Pons (tissue), 1 donor: ENCODE results near the gene ZBTB46.

Experiments used
- DNase-seq: peaks from one replicate; pipeline ENCODE4 v3.0.0-alpha.2; 2016; ENCODE audit warnings: low spot score

The ZBTB46 gene

DNA sequence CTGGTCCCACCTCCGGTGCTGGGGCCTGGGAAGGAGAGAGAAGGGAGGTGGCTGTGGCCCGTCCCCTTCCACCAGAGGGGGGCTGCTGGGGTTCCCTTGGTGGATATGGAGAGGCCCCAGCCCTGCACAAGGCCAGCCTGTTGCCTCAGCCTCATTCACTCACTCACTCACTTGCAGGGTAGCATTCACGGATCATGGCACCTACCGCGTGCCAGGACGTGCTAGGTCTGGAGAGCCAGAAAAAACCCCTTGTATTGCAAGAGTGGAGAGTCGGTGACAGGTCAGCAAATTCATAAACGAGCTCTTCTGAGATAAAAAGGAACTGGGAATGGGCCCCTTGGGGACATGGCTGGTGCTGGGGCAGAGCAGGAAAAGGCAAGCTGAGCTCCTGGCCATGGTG, 6.4 kb upstream of the ZBTB46 start:
- no peak for DNase-seq

DNA sequence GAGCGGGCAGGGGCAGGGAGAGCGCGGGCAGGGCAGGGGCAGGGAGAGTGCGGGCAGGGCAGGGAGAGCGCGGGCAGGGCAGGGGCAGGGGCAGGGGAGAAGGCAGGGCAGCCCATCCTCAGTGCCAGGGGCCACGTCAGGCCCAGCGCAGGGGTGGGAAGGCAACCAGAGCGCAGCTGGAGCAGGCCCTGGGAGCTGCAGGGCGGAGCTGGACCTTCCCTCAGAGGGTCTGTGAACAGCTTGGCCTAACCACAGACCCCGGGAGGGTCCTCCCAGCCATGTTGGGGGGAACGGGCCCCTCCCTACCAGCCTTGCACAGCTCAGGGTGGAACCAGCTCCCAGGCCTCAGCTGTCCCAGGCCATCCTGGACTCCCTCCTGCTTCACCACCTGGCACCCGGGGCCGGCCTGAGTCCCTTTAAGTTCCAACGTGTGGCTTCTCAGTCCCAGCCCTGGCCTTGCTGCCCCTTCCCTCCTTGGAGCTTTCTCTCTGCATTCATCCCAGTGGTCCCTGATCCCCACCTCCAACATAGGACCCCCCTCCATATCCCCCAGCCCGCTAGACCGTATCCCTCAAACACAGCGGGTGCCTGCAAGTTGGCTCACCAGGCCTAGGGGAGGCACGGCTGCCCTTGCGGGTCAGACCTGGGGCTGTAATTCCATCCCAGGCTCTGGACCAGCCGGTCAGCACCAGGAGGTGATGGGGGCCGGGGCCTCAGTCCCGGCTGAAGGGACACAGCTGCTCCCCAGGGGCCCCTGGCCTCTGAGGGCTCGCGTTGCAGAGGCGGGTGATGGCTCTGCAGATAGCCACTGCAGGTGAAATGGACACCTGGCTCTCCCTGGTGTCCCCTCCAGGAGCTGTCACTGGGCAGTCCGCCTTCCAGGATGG, 5.6 kb upstream of the ZBTB46 start:
- no peak for DNase-seq

DNA sequence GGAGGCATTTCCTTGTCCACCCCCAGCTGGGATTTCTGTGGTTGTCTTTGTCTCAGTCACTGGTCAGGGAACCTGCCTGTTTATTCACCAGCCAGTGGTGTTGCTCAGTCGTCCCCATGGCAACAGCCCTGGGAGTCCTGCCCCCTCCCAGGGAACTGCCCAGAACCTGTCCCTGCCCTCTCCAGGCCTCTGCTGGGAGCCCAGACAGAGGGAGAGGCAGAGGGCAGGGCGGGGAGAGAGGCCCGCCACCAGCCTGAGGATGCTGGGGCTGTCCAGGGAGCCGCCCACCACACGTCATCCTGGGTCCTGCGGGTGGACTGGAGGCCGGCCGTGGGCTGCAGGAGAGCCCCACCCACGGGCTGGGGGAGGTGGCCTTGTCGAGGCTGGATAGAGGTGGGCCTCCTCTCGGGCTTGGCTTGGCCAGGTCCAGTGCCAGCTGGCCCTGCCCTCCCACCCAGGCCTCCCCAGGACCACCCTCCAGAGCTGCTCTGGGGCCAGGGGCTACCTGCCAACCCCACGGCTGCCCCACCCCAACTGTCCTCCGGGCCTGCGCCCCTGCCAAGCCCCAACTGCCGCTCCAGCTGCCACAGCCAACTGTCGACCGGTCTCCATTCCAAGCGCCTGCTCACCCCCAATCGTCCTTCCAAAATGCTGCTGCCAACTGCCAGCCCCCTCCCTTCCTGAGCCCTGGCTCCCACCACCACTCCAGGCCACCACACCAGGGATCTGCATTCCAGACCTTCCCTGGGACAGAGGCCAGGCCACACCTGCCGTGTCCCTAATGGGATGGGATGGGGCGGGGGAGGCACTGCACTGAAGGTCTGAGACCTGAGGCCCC, 4.2 kb upstream of the ZBTB46 start:
- peak; percentile 57 for DNase-seq

DNA sequence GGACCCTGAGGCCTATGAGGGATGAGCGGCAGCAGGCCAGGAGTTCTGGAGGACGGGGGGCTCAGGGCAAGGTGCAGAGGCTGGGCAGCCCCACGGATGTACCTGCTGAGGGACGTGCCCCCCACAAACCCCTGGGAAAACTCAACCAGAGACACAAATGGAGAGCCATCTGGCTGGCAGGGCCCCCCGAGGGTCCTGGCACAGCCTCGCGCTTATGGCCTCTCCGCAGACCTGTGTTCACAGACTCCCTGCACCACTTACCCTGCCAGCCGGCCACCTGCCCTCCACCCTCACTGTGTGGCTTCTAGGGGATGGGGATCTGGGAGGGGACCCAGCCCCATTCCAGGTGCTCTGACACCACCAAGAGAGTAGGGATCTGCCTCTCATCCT, 3.4 kb upstream of the ZBTB46 start:
- DNase-seq: no peak

DNA sequence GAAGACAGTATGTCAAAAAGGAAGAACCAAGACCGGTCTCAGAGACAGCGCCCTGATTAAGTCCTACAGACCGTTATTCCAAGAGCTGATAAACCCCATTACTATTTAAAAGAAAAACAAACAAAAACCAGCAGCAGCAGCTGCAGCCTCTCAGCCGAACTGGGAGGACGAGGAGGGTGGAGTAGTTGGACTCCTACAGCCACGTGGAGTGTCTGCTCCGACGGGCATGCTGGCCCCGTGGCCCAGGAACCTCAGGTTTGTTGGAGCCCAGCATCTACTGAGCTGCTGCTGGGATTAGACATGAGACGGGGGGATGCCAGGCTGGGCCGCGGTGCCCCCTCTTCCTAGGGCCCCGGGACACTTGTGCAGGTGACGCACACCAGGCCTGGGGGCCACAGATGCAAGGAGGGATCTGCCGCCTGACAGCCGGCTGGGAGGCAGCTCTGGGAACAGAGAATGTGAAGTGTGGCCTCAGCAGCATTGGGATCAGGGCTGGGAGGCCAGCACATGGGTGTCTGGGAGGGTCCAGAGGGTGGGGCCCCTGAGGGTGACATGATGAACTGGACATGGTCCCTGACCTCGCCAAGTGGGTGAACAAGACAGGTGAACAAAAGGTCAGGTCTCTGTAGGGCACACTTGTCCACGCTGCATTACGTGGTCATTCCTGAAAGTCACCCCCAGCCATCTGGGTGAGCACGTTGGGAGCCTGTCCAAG, 2.9 kb upstream of the ZBTB46 start:
- DNase-seq: no peak

DNA sequence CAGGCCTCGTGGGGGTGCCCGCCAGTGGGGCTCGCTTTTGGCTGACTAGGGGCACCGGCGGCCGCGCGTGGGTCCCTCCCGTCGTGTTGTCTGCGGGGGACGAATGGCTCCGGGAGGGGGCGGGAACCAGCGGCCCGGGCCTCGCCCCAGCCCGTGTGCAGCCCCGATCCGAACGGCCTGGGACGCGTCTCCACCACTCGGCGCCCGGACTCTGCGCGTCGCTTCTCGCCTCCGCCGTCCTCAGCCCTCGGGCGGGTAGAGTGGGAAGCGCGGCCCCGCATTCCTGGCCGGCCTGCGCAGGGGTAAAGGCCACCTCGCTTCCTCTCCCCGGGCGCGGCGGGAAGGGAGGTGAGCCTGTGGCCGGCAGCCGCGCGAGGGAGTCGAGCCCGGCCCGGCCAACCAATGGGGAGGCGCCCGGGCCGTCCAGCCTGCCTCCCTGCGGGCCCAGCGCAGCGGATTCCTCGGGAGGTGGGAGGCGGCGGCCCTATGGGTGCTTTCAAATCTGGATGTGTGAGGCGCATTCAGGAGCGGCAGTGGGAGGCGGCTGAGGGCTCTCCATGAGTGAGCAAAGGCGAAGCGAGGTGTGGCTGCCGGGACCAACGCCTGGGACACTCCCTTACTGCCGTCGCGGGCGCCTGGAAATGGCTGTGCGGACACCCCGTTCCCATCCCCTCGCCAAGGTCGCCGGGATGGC, 1.1 kb upstream of the ZBTB46 start:
- no peak for DNase-seq

DNA sequence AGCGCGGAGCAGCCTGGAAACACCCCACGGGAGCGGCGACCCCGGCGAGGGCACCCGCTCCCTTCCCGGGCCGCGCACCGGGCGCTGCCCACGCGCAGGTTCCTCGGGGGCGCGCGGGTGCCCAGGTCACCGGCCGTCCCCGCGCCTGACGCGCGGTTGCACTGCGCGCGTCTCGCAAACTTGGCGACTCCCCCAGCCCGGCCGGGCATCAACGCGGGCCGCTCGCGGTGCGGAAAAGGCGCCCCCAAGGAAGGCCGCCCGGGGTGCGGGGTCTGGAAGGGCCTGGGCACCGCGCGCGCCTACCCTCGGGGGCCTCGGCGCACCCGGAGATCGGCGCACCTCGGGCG, 555 bp upstream of the ZBTB46 start:
- DNase-seq: no peak

DNA sequence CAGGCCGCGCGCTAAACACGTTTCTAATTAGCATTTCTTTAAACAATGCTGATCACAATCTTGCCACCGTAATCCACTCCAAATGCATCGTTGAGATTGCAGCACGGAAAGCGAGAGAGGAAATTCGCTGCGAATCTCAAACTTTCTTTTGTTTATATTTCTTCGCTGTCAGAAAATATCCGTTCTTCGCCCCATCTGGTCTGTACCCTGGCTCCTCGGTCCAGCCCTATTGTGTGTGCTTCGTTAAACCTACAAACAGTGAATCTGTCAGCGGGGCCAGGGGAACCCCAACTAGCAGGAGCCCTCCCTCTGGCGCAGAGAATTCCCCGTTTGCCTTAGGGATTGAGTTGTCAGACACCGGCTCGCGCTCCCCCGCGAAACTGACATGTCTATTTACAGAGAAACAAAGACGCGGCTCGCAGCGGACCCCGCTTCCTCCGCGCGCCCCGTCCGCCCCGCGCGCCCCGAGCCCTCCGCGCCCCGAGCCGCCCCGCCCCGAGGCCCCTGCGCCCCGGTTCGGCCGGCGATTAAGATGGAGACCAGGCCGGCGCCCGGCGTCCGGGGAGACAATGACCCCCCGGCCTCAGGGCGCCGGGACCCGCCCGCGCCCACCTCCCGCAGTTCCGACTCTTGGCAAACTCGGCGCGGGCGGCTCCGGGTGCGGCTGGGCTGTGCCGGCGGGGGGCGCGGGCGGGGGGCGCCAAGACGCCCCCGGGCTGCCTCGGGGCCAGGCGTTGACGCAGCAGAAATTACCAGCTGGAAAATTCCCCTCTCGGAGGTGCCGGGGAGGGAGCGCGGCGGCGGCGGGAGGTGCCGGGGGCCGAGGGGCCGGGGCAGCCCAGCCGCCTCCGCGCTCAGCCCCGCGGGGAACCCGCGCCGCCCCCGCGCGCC, 874 bp downstream of the ZBTB46 start:
- no peak for DNase-seq

DNA sequence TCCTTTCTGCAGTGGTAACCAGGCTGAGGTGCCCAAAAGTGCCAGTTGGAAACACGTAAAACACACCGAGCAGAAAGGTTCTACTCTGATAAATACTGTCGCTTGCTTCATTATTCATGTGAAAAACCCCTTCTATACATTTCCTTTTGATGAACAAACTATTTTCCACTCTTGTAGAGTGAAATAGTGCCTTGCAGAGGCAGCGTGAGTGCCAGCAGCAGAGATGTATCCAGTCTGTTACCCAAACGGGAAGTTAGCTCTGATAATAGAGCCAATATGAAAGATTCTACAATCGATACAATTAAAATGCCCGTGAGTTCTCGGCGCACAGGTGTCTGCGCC, 1.5 kb downstream of the ZBTB46 start:
- DNase-seq: no peak

DNA sequence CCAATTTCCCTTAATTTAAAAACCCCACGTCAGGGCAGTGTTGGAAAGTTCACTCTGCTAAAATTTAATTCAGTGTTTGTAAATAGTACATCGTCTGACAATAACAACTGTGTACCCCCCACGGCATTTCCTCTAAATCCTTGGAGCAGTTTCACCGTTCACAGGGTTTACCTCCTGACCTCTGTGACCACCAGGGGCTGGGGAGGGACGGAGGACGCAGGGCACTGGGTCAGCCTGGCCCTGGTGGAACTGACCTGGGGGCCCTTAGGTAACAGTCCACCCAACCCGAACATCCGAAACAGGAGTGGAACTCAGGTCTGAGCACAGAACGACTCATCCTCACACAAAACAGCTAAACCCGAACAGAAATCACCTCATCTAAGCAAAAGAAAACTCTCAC, 2.1 kb downstream of the ZBTB46 start:
- DNase-seq: no peak

DNA sequence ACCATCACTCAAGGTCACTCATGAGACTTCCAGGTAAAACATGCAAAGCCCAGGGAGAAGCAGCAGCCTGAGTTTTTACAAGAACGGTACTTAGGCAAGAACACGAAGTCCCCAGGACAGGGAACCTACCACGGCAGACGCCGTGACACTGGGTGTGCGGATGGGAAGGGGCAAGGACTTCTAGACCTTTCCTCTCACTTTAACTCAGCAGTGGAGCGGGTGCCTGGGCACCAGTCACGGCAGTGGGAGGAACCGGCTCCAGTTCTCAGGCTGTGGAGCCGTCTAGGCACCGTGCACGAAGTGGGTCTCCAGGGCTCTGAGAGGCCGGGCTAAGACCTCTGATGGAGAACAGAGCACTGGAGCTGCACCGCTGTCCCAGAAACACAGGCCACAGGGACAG, 2.5 kb downstream of the ZBTB46 start:
- no peak for DNase-seq

DNA sequence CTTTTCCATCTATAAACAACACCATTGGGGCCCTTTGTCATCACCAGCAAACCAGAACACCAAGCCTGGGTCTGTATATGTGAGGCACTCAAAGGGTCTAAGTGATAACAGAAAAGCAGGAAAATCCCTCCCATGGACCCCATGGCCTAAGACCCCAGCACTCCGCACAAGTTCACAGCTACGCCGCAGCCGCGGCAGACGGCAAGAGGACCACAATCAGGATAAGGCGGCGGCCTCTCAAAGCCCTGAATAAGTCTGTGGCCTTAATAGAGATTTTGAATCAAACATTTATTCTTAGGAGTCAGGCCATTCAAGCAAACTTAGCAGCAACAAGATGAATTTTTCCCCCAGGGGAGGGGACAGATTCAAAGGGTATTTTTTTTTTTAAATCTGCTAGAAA, 2.9 kb downstream of the ZBTB46 start:
- DNase-seq: no peak

DNA sequence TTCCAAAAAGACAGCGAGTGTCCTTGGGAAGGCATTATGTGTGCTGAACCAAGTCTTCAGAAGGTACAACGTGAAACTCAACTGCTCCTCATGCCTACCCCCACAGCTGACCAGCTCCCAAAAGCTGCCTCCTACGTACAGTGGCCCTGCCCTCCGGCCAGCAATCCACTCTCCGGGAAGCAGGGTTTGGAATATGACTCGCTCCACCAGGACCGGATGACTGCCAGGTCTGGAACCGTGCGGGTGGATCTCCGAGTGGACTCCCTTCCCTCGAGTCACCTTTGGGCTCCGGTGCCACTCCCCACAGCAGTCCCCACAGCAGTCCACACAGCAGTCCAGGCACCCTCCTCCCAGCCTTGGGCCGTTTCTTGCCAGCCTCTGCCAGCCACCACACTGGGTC, 4.3 kb downstream of the ZBTB46 start:
- DNase-seq: no peak

DNA sequence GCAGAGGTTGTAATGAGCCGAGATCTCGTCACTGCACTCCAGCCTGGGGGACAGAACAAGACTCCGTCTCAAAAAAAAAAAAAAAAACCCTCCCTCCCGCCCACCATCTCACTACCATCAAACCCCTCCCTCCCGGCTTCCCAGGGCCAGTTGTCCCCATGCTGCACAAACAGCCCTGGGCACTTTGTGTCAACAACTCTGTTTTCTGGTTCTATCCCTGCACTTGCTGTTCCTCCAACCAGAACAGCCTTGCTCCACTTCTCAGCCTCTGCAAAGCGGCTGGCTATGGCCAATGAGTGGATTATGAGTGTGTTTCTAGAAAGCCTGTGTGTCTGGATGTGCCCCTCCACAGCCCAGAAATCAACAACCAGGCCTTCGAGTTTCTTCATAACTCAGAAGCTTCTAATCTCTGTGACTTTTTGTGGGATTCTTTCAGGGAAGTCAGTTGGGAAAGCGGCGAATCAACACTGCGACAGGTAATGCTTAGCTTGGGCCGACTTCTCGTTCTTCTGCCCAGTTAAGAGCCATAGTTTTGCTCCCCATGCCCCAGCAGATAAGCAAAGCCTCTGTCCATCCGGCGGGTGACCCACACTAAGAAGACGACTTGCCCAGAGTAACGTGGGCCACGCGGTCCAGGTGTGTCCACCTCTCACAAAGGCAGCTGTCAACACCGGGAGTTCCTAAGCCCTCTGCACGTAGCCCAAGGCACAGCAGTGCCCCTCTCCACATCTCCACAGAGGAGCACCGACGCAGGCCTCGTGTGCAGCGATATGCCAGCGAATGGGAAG, 5.5 kb downstream of the ZBTB46 start:
- DNase-seq: no peak

DNA sequence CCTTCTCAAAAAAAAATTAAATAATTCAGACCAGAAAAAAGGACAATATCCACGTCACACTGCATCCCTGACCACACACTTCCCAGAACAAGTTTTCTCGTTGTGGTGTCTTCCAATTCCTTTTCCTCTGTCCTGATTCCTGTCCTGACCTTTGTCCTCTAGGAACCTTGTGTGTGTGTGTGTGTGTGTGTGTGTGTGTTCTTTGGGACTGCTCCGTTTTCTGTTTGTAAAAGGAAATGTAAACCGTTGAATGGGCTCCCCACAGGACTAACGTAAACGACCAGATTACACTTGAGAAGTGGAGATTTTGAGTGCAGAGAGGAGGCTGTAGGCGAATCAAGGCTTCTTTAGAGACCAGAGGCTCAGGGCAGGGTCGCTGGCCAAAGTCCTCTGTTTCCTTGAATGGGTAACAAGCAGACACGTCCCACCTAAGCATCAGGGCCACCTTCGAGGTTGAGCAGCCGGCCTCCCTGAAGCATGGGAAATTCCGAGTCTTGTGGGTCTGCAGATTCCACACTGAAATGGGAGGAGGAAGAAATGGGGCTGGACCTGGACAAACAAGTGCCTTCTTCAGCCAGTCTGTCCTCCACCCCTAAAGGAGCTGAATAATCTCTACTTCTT, 7.3 kb downstream of the ZBTB46 start:
- DNase-seq: no peak

DNA sequence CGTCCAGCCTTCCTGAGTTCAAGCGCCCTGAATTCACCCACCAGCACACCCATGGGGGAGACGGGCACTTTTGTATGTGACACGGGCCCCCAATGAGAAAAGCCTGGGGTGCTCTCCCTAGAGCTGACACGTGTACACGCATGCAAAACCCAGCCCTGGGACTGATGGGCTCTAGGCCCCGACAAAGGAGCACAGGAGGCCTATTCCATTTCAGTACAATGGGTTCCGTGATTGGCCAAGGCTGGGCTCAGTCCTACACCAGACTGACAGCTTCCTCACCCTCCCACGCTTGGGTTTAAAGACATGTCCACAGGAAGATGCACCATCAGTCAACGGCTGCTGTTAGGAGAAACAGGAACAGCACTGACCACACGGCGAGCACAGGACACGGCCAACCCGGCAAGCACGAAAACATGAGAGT, 8.8 kb downstream of the ZBTB46 start:
- peak; percentile 61 for DNase-seq

DNA sequence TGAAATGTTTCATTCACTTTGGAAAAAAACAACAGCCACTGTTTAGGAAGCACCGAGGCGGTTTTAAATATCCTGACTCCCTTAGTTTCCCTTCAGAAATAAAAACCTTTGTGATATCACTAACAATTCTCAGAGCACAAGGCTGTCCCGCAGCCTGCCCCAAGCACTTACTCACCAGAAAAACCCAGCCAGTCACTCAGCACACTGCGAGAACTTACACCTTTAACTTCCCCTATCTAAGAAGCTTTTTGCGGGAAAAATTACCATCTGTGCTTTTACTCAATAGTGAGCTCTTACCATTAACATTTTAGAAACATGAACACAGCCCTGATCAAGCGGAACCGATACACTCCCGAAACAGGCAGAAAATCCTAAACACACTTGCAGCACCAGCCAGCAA, 9.3 kb downstream of the ZBTB46 start:
- no peak for DNase-seq

DNA sequence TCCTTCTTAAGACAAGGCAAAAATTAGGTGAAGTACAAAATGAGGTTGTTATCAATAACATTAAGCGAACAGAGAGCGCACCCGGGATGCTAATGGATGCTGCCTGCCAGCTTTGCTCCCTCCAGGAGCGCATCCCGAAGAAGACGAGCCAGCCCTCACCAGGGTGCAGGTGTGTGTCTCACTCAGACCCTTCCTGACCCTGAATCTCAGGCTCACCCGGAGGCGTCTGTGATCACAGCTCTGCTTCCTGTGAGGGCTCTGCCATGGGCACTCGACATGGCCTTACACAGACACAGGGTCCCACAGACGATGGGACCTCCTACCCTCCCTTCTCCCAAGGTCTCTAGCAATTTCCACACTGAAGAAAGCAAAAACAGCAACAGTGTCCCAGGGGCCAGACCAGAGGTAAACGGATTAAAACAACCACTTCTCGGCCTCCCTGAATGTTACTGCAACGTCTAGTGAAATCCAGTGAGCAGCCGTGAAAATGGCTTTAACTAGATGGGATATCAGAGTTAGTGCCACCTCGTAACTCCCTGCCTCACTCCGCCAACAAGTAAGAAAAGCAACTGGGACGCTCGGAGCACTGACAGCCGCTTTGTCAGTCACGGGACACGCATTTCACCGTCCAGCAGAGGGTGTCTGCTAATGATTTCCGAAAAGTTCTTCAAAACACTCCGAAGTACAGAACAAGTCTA, 11.7 kb downstream of the ZBTB46 start:
- no peak for DNase-seq

DNA sequence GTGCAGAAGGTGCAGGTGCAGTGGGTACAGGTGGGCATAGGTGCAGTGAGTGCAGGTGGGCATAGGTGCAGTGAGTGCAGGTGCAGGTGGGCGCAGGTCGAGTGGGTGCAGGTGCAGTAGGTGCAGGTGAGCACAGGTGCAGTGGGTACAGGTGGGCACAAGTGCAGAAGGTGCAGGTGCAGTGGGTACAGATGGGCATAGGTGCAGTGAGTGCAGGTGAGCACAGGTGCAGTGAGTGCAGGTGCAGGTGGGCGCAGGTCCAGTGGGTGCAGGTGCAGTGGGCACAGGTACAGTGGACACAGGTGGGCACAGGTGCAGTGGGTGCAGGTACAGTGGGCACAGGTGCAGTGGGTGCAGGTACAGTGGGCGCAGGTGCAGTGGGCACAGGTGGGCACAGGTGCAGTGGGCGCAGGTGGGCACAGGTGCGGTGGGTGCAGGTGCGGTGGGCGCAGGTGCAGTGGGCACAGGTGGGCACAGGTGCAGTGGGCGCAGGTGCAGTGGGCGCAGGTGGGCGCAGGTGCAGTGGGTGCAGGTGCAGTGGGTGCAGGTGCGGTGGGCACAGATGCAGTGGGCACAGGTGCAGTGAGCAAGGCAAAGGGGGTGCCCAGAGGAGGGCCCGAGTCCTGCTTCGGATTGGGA, 15.3 kb downstream of the ZBTB46 start:
- DNase-seq: no peak
